HepG2 (cell line): ENCODE results near the gene TENM3. TPM values are rescaled to one million over a fixed set of nuclear protein-coding genes. Genes with fewer than 3 reads are reported as not detected.
A peak's percentile ranks its signal among the peaks of the same experiment; 100 is the strongest.

Experiments used
- ATAC-seq: fragments of 200-7000 bp; cut with Tn5 transposase; 3 replicates; pipeline ENCODE4 v1.9.1; 2020; ENCODE audit warnings: mild to moderate bottlenecking, moderate library complexity
- BruUV-seq: library from RNA; stranded (reverse); fragments of 400-500 nt; replicated peaks from 2 replicates; lab custom pipeline; 2021; lab: Mats Ljungman, UMichigan
- CTCF ChIA-PET: fragments of 300-600 bp; formaldehyde crosslinking; extraction: SDS; loops from one replicate; lab custom pipeline; 2021; ENCODE audit warnings: low total read pairs, inconsistent platforms, low intra/inter-chr PET ratio; lab: Yijun Ruan, JAX
- POLR2A ChIA-PET: fragments of 350-600 bp; sonication (Branson Sonifier 250); formaldehyde crosslinking; loops from one replicate; lab custom pipeline; 2020; ENCODE audit warnings: antibody characterized with exemption, inconsistent platforms; lab: Yijun Ruan, JAX
- DNase-seq: peaks from one replicate; pipeline ENCODE4 v3.0.0-alpha.2; 2015; ENCODE audit warnings: low spot score
- FAIRE-seq: peaks from 3 replicates; lab custom pipeline; 2011; peaks lifted over from hg19 to GRCh38; lab: Jason Lieb, UNC
- H2AFZ ChIP-seq: one replicate; pipeline ENCODE4 v1.6.1; 2011; ENCODE audit warnings: low read length, inconsistent platforms
- H3K27ac ChIP-seq: fragments of 300-600 bp; 3 replicates; pipeline ENCODE4 v1.8.0; 2011; ENCODE audit warnings: mixed run types, mild to moderate bottlenecking, mixed read lengths, low read length, inconsistent platforms; ENCODE audit not compliant: insufficient read depth; ENCODE audit errors: extremely low read length
- H3K27me3 ChIP-seq, 2 experiments: fragments of 200-600 bp in 1 of 2; 2 replicates in 1 of 2; 3 replicates in 1 of 2; pipeline versions ENCODE4 v1.6.0 to v1.8.0; 2011; ENCODE audit warnings: low read length in 2 of 2, mild to moderate bottlenecking in 2 of 2, moderate library complexity in 2 of 2, inconsistent platforms in 1 of 2; ENCODE audit not compliant: insufficient read depth in 2 of 2, control insufficient read depth in 1 of 2
- H3K36me3 ChIP-seq, 2 experiments: fragments of 200-600 bp in 1 of 2; replicated peaks in 1 of 2; 2 replicates in 1 of 2; 3 replicates in 1 of 2; pipeline versions ENCODE4 v1.5.1 to v1.8.0; 2011; ENCODE audit warnings: low read length in 2 of 2, inconsistent platforms in 1 of 2; ENCODE audit not compliant: insufficient read depth in 2 of 2, control insufficient read depth in 1 of 2
- H3K4me1 ChIP-seq: 2 replicates; pipeline ENCODE4 v1.5.1; 2012; ENCODE audit warnings: low read length, inconsistent platforms; ENCODE audit not compliant: insufficient read depth
- H3K4me2 ChIP-seq: 2 replicates; pipeline ENCODE4 v1.6.0; 2011; ENCODE audit warnings: low read depth, low read length, inconsistent platforms
- H3K4me3 ChIP-seq, 3 experiments: fragments of 200-600 bp in 1 of 3; sonication (generic), shearing (Covaris generic) in 1 of 3; replicated peaks in 1 of 3; 2 replicates each; pipeline ENCODE4 v1.5.1; 2011 to 2016; ENCODE audit warnings: low read length in 3 of 3, inconsistent platforms in 2 of 3, low read depth in 2 of 3, mild to moderate bottlenecking in 2 of 3, control low read depth in 1 of 3, mixed read lengths in 1 of 3; ENCODE audit not compliant: insufficient read depth in 1 of 3
- H3K79me2 ChIP-seq: one replicate; pipeline ENCODE4 v1.6.1; 2011; ENCODE audit warnings: low read length, inconsistent platforms; ENCODE audit not compliant: insufficient read depth
- H3K9ac ChIP-seq: 2 replicates; pipeline ENCODE4 v1.6.0; 2011; ENCODE audit warnings: mild to moderate bottlenecking, low read depth, low read length, inconsistent platforms; ENCODE audit not compliant: insufficient read depth
- H3K9me3 ChIP-seq: 2 replicates; pipeline ENCODE4 v1.5.1; 2012; ENCODE audit warnings: mild to moderate bottlenecking, low read length
- H4K20me1 ChIP-seq: 2 replicates; pipeline ENCODE4 v1.6.0; 2011; ENCODE audit warnings: inconsistent platforms, mild to moderate bottlenecking, low read length, moderate library complexity; ENCODE audit not compliant: insufficient read depth
- ARID3A ChIP-seq: IDR thresholded peaks from 2 replicates; pipeline ENCODE4 v1.6.1; 2012; ENCODE audit warnings: low read depth, low read length, improper control_type of control experiment
- CHD2 ChIP-seq: IDR thresholded peaks from 2 replicates; pipeline ENCODE4 v1.6.1; 2011; ENCODE audit warnings: low read depth, low read length, improper control_type of control experiment
- TGIF2 ChIP-seq: IDR thresholded peaks from 2 replicates; pipeline ENCODE4 v1.6.1; 2016; ENCODE audit warnings: control low read depth, missing compliant biosample characterization
- ZC3H4 ChIP-seq: sonication (generic); formaldehyde crosslinking; IDR thresholded peaks from 2 replicates; pipeline ENCODE4 v1.4.0; 2020; ENCODE audit warnings: missing genetic modification reagents, borderline replicate concordance
- WGBS: methylation state at CpG from one replicate; pipeline ENCODE4 v1.1.6; 2017; ENCODE audit warnings: low lambda C conversion rate; 5-methylcytosine and 5-hydroxymethylcytosine counted together
- in situ Hi-C: cut with HindIII; loops from 2 replicates; pipeline ENCODE4 v1.10.0; 2017; ENCODE audit warnings: low pct_unique_long_range_greater_than_20kb; ENCODE audit not compliant: extremely low pct_ligation_motif_present
- intact Hi-C: fragments of 100-400 bp; cut with micrococcal nuclease; formaldehyde crosslinking; loops from one replicate; pipeline ENCODE4 v1.10.0; 2022; ENCODE audit not compliant: unreplicated experiment
- polyA plus RNA-seq, 8 experiments: library from polyadenylated mRNA; depleted of rRNA in 3 of 8; stranded (reverse) in 7 of 8; unstranded in 1 of 8; fragments of >200 nt; fragmentation: Illumina TruSeq in 4 of 8; extraction: Trizol in 4 of 8; gene quantifications; 2 replicates each; pipeline versions ENCODE4 v1.2.1 to v1.2.3, GENCODE V29; 2011 to 2016; ENCODE audit warnings: low read depth in 4 of 8, missing spikeins in 1 of 8, mixed read lengths in 1 of 8; ENCODE audit not compliant: insufficient read depth in 1 of 8
- total RNA-seq, 5 experiments: library from RNA; depleted of rRNA; stranded (reverse); fragments of >200 nt; fragmentation: Illumina TruSeq; extraction: Trizol; gene quantifications; 2 replicates each; pipeline ENCODE4 v1.2.3, GENCODE V29; 2016; ENCODE audit warnings: low read depth in 1 of 5
- TF ChIP-seq, protein P1 (sequence below): sonication (generic); formaldehyde crosslinking; IDR thresholded peaks from 2 replicates; pipeline ENCODE4 v1.5.0; 2020; ENCODE audit warnings: mild to moderate bottlenecking, missing genetic modification reagents, moderate library complexity

Gene TENM3
- total and polyA plus RNA-seq, 2 of the 13 experiments (the other 11 are each of a cell fraction or from before 2014, with no cell fraction given), result 0.04 TPM; not detected in 1

GRCh38 chr4:182478475-182478874, 235.3 kb downstream of the TENM3 start (continued):
- TF ChIP-seq, protein P1, sequence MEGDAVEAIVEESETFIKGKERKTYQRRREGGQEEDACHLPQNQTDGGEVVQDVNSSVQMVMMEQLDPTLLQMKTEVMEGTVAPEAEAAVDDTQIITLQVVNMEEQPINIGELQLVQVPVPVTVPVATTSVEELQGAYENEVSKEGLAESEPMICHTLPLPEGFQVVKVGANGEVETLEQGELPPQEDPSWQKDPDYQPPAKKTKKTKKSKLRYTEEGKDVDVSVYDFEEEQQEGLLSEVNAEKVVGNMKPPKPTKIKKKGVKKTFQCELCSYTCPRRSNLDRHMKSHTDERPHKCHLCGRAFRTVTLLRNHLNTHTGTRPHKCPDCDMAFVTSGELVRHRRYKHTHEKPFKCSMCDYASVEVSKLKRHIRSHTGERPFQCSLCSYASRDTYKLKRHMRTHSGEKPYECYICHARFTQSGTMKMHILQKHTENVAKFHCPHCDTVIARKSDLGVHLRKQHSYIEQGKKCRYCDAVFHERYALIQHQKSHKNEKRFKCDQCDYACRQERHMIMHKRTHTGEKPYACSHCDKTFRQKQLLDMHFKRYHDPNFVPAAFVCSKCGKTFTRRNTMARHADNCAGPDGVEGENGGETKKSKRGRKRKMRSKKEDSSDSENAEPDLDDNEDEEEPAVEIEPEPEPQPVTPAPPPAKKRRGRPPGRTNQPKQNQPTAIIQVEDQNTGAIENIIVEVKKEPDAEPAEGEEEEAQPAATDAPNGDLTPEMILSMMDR (CRISPR knock-in tag), result peak; percentile 38; the same call in 1 of the 2 replicates
- TF ChIP-seq ARID3A (0 out of 2 replicates have a peak, but pooled peaks have one; percentile 40), ZC3H4 (CRISPR knock-in tag) (no peak)

GRCh38 chr4:182483685-182484084, 240.5 kb downstream of the TENM3 start:
- no peak overlapping the region for H3K4me3 ChIP-seq
- H4K20me1 ChIP-seq, result no peaks in the 10 kb centered on the region
- ATAC-seq, result no peak
- no peak for FAIRE-seq
- no peak overlapping the region for H3K27ac ChIP-seq
- H3K4me2 ChIP-seq, result no peak overlapping the region
- ChIA-PET CTCF (no interaction called here), POLR2A (no interaction called here)
- peak; percentile 38; the same call in 1 of the 2 replicates for TF ChIP-seq CHD2
- TF ChIP-seq TGIF2 (CRISPR knock-in tag), result no peak
- intact Hi-C loops, result no loop called here
- no peaks in the 10 kb centered on the region for H3K36me3 ChIP-seq
- no peak overlapping the region for H2AFZ ChIP-seq
- no TSS peak for BruUV-seq
- H3K9me3 ChIP-seq, result no peaks in the 10 kb centered on the region
- no peaks in the 10 kb centered on the region for H3K27me3 ChIP-seq
- 33% methylated on average over 4 of the region's 6 CpGs for WGBS
- in situ Hi-C loops, result no loop called here
- DNase-seq, result no peak
- no peaks in the 10 kb centered on the region for H3K4me1 ChIP-seq
- H3K9ac ChIP-seq, result no peak overlapping the region
- H3K79me2 ChIP-seq, result no peaks in the 10 kb centered on the region
